ENCODE measurements around the gene ORAI1.
"Not testable (repeated sequence)": the region's sequence is repeated elsewhere in the genome, so short reads cannot be mapped to it uniquely, and the experiment has no call there.

ORAI1 gene

GRCh38 chr12:121651320-121651719 is 25.0 kb downstream of the ORAI1 start:
- no peak for DNase-seq

GRCh38 chr12:121652767-121653497 is 26.6 kb downstream of the ORAI1 start:
- no peak for DNase-seq

- no peak for DNase-seq
These were observed 27.7 kb downstream of the ORAI1 start for GRCh38 chr12:121653999-121654398.

DNA sequence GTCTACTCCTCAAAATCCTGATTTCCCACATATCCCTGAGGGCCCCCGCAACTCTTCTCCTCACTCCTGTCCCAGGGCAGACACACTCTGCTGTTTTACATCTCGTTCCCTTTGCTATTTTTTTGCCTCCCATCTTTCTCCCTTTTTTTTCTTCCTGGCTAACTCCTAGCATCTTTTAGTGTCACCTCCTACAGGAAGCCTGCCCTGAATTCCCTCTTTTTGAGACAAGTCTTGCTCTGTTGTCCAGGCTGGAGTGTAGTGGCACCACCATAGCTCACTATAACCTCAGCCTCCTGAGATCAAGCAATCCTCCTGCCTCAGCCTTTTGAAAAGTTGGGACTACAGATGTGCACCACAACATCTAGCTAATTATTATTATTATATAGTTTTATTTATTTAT is 29.8 kb downstream of the ORAI1 start:
- no peak for DNase-seq

- no peak for DNase-seq
These were observed 31.1 kb downstream of the ORAI1 start for GRCh38 chr12:121657305-121658008.

GRCh38 chr12:121661353-121662105 is 35.2 kb downstream of the ORAI1 start:
- DNase-seq: not testable (repeated sequence)

DNA sequence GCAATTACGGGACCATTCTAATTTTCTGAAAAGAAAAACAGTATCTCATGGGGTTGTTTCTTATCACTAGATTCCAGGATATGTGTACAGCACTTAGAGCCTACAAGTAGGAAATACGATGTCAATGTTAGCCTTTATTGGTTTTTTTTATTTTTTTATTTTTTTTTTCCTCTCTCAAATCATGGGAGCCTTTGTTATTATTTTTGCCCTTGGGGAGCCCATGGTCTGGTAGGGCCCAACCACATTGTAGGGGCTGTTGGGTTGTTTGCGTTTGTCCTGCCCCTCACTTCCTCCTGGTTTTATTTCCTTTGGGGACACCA is 37.2 kb downstream of the ORAI1 start:
- DNase-seq: no peak

DNA sequence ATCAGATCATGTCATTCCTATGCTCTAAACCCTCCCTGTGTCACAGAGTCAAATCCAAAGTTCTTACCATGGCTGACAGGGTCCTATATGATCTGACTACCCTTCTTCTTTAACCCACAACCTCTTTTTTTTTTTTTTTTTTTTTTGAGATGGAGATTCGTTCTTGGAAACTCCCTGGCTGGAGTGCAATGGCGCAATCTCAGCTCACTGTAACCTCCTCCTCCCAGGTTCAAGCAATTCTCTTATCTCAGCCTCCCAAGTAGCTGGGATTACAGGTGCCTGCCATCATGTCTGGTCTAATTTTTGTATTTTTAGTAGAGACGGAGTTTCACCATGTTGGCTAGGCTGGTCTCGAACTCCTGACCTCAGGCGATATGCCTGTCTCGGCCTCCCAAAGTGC is 40.5 kb downstream of the ORAI1 start:
- DNase-seq: not testable (repeated sequence)

- peak; percentile 46 for DNase-seq
These were observed 42.6 kb downstream of the ORAI1 start for GRCh38 chr12:121668750-121669520.

DNA sequence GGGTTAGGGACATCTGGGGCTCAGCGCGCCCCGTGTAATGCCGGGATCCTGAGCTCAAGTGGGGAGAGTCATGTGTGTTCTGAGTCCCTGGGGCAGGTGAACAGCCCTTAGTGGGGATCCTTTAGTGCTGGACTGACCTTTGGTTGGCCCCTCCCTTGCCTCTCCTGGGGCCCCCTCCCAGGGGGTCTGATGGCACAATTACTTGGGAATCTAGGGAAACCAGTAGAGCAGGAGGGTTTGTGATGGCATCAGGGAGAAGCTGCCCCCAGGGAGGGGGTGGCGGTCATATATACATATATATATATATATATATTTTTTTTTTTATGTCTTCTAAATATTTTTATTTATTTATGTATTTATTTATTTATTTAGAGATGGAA is 43.2 kb downstream of the ORAI1 start, which contains the start of gene MORN3:
TSS of gene MORN3 (minus strand) at position 134 of the 380 bp plus-strand sequence. CDS start 171 bp downstream, outside the sequence.
- no peak for DNase-seq

GRCh38 chr12:121673013-121673511 is 46.7 kb downstream of the ORAI1 start:
- no peak for DNase-seq

DNA sequence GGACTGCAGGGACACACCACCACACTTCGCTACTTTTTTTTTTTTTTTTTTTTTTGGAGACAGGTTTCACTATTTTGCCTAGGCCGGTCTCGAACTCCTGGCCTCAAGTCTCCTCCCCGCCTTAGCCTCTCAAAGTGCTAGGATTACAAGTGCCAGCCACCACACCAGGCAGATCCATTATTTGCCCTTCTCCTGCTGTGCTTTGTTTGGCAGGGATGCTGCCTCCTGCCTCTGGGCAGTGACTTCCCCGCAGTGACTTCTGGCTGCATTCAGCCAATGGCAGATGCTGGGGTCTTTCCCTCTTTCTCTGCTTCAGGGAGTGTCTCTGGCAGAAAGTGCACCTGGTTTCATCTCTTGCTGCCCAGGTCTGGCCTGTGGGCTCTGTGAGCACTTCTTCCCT is 49.9 kb downstream of the ORAI1 start:
- no peak for DNase-seq

- no peak for DNase-seq
These were observed 52.0 kb downstream of the ORAI1 start for GRCh38 chr12:121678305-121678704.

- no peak for DNase-seq
These were observed 52.5 kb downstream of the ORAI1 start for GRCh38 chr12:121678716-121679300.

GRCh38 chr12:121679661-121680197 is 53.4 kb downstream of the ORAI1 start:
- DNase-seq: not testable (repeated sequence)

GRCh38 chr12:121688966-121689365 is 62.6 kb downstream of the ORAI1 start:
- no peak for DNase-seq

GRCh38 chr12:121689430-121689829 is 63.1 kb downstream of the ORAI1 start:
- no peak for DNase-seq

Measured in T-helper 9 cell (primary cell).